Chondrocyte (in vitro differentiated cells): ENCODE measurements around the gene TMEM129. TPM values are rescaled to one million over a fixed set of nuclear protein-coding genes. Genes with fewer than 3 reads are reported as not detected.
A peak's percentile ranks its signal among the peaks of the same experiment; 100 is the strongest.

Source experiments
- DNase-seq: peaks from one replicate; pipeline ENCODE4 v3.0.0; 2021; ENCODE audit warnings: mixed read lengths, low spot score
- H3K27ac Mint-ChIP-seq: one replicate; pipeline ENCODE4 v1.8.0; 2021; ENCODE audit warnings: mild to moderate bottlenecking, moderate library complexity, mixed read lengths; ENCODE audit not compliant: unreplicated experiment
- H3K27me3 Mint-ChIP-seq: 2 replicates; pipeline ENCODE4 v1.8.0; 2021; ENCODE audit warnings: low read depth, mixed read lengths
- H3K36me3 Mint-ChIP-seq: 2 replicates; pipeline ENCODE4 v1.8.0; 2021; ENCODE audit warnings: low read depth, mixed read lengths
- H3K4me1 Mint-ChIP-seq: 2 replicates; pipeline ENCODE4 v1.8.0; 2021; ENCODE audit warnings: low read depth, mild to moderate bottlenecking, mixed read lengths
- H3K4me3 Mint-ChIP-seq: one replicate; pipeline ENCODE4 v1.8.0; 2021; ENCODE audit warnings: mild to moderate bottlenecking, moderate library complexity, mixed read lengths; ENCODE audit not compliant: unreplicated experiment
- H3K9me3 Mint-ChIP-seq: 2 replicates; pipeline ENCODE4 v1.8.0; 2021; ENCODE audit warnings: low read depth, mixed read lengths
- total RNA-seq: library from RNA; stranded (reverse); gene quantifications from 3 replicates; pipeline ENCODE4 v1.2.1, GENCODE V29; 2021
- TF ChIP-seq, protein P1 (sequence below): fragments of 200-600 bp; sonication (generic); IDR thresholded peaks from 2 replicates; pipeline ENCODE4 v1.5.0; 2021; ENCODE audit warnings: antibody characterized with exemption, mild to moderate bottlenecking, moderate library complexity

The TMEM129 gene
- total RNA-seq, 1 donor from 2014 or later: 43.0 TPM

DNA sequence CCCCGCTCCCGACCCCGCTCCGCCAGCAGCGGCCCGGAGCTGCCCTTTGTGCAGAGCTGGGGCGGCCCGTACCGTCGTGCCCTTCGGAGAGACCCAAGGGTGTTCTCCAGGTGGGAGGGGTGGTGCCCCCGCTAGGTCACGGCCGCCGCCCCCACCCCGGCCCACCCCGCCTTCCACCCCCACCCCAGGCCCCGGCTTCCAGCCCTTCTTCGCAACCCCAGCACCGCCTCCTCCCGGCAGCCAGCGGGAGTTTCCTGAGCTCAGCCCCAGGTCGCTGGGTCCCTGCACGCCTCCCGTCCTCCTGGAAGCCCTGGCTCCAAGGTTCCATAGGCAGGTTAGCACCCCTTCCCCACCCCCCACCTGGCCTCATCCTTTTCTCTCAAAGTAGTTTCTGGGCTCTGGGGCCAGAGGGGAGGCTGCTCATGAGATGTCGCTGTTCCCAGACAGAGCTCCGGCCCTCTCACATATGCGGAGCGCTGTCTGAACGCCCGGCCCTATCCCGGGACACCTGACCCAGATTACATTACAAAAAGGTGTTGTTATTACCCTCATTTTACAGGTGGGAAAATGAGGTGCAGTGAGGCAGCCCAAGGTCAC is 46.7 kb upstream of the TMEM129 start:
- no peaks in the 10 kb centered on the region for H3K27me3 Mint-ChIP-seq
- H3K27ac Mint-ChIP-seq: no peak overlapping the region

DNA sequence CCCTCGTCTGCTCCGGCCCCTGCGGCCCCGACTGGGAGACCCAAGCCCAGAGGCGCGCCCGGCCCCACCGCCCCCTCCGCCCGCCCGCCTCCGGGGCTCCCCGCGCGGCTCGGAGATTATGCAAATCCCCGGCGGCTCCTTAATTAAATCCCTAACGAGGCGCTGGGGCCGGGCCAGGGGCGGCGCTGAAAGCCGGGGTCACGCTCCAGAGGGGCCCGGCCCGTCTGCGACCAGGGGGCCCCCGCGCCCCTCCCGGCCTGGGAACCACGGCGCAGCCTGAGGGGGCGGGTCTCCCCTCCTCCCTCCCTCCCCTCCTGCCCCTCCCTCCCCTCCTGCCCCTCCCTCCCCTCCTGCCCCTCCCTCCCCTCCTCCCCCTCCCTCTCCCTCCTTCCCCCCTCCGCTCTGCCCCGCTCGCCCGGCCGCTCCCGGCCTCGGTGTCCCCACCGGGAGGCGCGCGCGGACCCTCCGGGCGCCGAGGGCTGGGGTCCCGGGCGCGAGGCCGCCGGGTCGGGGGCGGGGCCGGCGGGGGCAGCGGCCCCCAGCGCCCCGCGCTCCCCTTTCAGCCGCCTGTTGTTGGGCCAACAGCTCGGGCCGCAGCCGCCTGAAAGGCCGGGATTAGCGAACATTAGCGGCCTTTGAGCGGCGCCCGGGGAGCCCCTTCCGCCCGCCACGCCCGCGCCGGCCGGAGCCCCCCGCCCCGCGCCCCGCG is 46.1 kb upstream of the TMEM129 start:
- TF ChIP-seq, protein P1, sequence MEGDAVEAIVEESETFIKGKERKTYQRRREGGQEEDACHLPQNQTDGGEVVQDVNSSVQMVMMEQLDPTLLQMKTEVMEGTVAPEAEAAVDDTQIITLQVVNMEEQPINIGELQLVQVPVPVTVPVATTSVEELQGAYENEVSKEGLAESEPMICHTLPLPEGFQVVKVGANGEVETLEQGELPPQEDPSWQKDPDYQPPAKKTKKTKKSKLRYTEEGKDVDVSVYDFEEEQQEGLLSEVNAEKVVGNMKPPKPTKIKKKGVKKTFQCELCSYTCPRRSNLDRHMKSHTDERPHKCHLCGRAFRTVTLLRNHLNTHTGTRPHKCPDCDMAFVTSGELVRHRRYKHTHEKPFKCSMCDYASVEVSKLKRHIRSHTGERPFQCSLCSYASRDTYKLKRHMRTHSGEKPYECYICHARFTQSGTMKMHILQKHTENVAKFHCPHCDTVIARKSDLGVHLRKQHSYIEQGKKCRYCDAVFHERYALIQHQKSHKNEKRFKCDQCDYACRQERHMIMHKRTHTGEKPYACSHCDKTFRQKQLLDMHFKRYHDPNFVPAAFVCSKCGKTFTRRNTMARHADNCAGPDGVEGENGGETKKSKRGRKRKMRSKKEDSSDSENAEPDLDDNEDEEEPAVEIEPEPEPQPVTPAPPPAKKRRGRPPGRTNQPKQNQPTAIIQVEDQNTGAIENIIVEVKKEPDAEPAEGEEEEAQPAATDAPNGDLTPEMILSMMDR: no peak
- DNase-seq: no peak
- H3K27ac Mint-ChIP-seq: no peak overlapping the region
- H3K9me3 Mint-ChIP-seq: no peaks in the 10 kb centered on the region
- no peak overlapping the region for H3K4me3 Mint-ChIP-seq
- no peaks in the 10 kb centered on the region for H3K4me1 Mint-ChIP-seq
- H3K36me3 Mint-ChIP-seq: no peaks in the 10 kb centered on the region
- H3K27me3 Mint-ChIP-seq: no peaks in the 10 kb centered on the region

More for the DNA sequence above, 46.7 kb upstream of the TMEM129 start:
- H3K4me1 Mint-ChIP-seq: no peaks in the 10 kb centered on the region
- H3K9me3 Mint-ChIP-seq: no peaks in the 10 kb centered on the region
- H3K36me3 Mint-ChIP-seq: no peaks in the 10 kb centered on the region
- H3K4me3 Mint-ChIP-seq: peak overlapping the region; percentile 54
- DNase-seq: no peak
- TF ChIP-seq, protein P1: peak; percentile 75

DNA sequence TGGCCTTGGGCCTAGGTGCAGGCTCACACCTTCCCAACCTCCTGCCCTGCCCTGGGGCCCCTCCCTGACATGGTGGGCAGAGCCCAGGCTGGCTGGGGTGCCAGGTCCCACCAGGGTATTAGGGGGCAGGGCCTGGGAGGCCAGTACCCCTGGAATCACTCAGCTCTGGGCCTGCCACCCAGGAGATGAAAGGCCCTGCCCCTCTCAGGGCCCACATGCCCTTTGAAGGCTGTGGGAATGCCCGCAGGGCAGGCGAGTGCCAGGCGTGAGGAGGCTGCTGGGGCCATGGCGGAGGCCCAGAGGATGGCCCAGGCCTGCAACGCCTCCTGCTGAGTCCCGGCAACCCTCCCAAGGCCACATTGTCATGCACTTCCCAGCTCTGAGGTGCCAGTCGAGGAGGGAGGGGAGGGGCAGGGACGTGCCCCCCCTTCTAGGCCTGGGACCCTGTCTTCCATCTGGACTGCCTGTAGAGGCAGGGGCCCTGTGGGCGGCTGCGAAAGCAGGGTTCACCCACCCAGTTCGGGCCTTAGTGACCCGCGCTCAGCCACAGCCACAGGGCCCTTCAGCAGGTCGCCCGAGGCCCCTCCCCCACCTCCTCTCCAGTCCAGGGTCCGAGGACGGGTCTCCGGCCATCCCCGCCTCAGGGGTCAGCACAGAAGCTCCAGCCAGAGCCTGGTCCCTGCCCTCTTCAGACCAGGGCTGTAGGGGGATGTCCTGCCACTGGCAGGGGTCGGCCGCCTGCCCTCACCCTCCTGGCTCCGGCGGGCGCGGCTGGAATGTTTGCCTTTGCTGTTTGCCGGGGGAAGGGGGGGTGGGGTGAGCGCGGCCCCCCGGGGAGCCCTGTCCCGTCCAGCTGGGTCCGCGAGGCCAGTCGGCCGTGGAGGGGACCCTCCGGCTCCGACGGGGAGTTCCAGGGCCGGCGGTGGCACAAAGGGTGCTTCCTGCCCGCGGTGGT is 45.3 kb upstream of the TMEM129 start:
- no peaks in the 10 kb centered on the region for H3K4me1 Mint-ChIP-seq
- DNase-seq: no peak
- H3K36me3 Mint-ChIP-seq: no peaks in the 10 kb centered on the region
- TF ChIP-seq, protein P1: no peak
- no peaks in the 10 kb centered on the region for H3K27me3 Mint-ChIP-seq
- H3K9me3 Mint-ChIP-seq: no peaks in the 10 kb centered on the region
- H3K27ac Mint-ChIP-seq: no peak overlapping the region
- H3K4me3 Mint-ChIP-seq: no peak overlapping the region

DNA sequence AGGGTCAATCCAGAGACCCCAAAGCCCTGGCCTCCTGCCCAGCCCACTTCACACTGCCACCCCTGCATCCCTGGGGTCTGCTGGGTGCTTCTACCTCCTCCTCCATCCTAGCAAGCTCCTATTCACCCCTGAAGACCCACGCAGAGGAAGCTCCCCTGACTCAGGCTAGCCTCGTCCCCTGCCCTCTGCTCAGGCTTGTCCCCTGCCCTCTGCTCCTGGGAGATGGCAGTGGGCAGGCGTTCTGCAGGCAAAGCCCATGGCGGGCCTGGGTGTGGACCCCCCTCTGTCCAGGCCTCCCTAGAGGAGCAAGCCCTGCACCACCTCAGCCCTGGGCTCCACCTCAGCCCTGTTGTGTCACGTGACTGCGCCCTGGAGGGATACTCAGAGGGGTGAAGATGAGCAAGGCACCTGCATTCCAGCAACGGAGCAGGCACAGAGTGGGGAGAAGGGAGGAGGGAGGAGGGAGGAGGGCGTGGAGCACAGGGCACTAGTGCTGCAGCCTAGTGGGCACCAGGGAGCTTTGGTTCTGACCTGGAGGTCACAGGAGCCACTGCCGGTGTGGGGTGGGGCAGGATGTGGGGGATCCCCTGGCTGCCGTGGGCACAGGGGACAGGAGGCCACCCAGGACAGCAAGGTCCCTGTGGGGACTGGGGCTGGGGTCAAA is 44.4 kb upstream of the TMEM129 start:
- H3K4me1 Mint-ChIP-seq: no peaks in the 10 kb centered on the region
- TF ChIP-seq, protein P1: no peak
- H3K27me3 Mint-ChIP-seq: no peaks in the 10 kb centered on the region
- no peaks in the 10 kb centered on the region for H3K36me3 Mint-ChIP-seq
- H3K4me3 Mint-ChIP-seq: no peak overlapping the region
- no peak overlapping the region for H3K27ac Mint-ChIP-seq
- H3K9me3 Mint-ChIP-seq: no peaks in the 10 kb centered on the region
- no peak for DNase-seq
